Measurements from ENCODE around the gene UBL7. TPM values are rescaled to one million over a fixed set of nuclear protein-coding genes. Genes with fewer than 3 reads are reported as not detected.

UBL7 gene
- total RNA-seq, 1 experiment from 2014 or later: 65.3 TPM

- Histone ChIP-seq H3K4me1 (ENCODE audit: control insufficient read depth in 1 of 2, insufficient read depth in 2 of 2, low read length in 2 of 2) (peaks cover 3 to 16% of the 10 kb centered on the region in 2 experiments; a peak in 3 of 4 replicates), H2AFZ (ENCODE audit: low read depth, low read length, poor library complexity, severe bottlenecking) (no peak overlapping the region), H3K9ac (ENCODE audit: low read length) (no peak overlapping the region), H3K4me3 (replicated peaks in 1 of 2; ENCODE audit: low read depth in 1 of 2, low read length in 2 of 2) (no peak overlapping the region), H3K36me3 (ENCODE audit: control insufficient read depth in 1 of 2, insufficient read depth in 2 of 2, low read length in 2 of 2) (no peaks in the 10 kb centered on the region), H3K79me2 (ENCODE audit: insufficient read depth, low read length) (no peaks in the 10 kb centered on the region), H3K4me2 (ENCODE audit: low read length) (no peak overlapping the region), H3K27me3 (ENCODE audit: insufficient read depth, low read length) (no peaks in the 10 kb centered on the region), H4K20me1 (ENCODE audit: insufficient read depth) (no peaks in the 10 kb centered on the region), H3K9me2 (ENCODE audit: insufficient read depth) (no peaks in the 10 kb centered on the region), H3K9me3 (ENCODE audit: control insufficient read depth in 1 of 2, insufficient read depth in 1 of 2, low read depth in 1 of 2, low read length in 2 of 2) (no peaks in the 10 kb centered on the region), H3K27ac (ENCODE audit: low read depth, low read length) (no peak overlapping the region)
- no peak for TF ChIP-seq CBX3 (IDR thresholded peaks at IDR 0.05; ENCODE audit: low read depth)
- TF ChIP-seq JUND (IDR thresholded peaks at IDR 0.05): no peak
- TF ChIP-seq ZBTB33 (IDR thresholded peaks at IDR 0.05; ENCODE audit: extremely low read depth, insufficient replicate concordance, low read length): no peak
- no peak for TF ChIP-seq MAX (IDR thresholded peaks at IDR 0.05)
- no peak for TF ChIP-seq REST (IDR thresholded peaks at IDR 0.05; ENCODE audit: low read depth)
- no peak for TF ChIP-seq SIN3A (IDR thresholded peaks at IDR 0.05; ENCODE audit: low read depth)
- TF ChIP-seq EZH2phosphoT487 (IDR thresholded peaks at IDR 0.05; ENCODE audit: borderline replicate concordance): no peak
- no peak for TF ChIP-seq FOSL1 (IDR thresholded peaks at IDR 0.05; ENCODE audit: low read depth)
- TF ChIP-seq CTCF (IDR thresholded peaks at IDR 0.05 in 2 of 3, conservative IDR thresholded peaks at IDR 0.05 in 1 of 3; ENCODE audit: borderline replicate concordance in 1 of 3, insufficient read depth in 1 of 3, low read depth in 2 of 3, low read length in 2 of 3): no peak
- no peak for TF ChIP-seq ZFX (IDR thresholded peaks at IDR 0.05)
- no peak for TF ChIP-seq POLR2A (IDR thresholded peaks at IDR 0.05; ENCODE audit: borderline replicate concordance, extremely low read depth, insufficient read depth, insufficient read length)
- ATAC-seq (no peak), DNase-seq (ENCODE audit: low read depth, low spot score) (no peak)
- ChIA-PET CTCF (no interaction called here), POLR2A (no interaction called here), RAD21 (ENCODE audit: low non-redundant PET in 1 of 2, low total read pairs in 2 of 2, uncharacterized antibody in 2 of 2, unreplicated experiment in 2 of 2) (no interaction called here)
- intact Hi-C loops (cut with micrococcal nuclease): no loop called here
- BruUV-seq (replicated peaks): no TSS peak
These were observed 39.4 kb upstream of the UBL7 start for GRCh38 chr15:74500401-74500800.
